ENCODE measurements around the gene SSTR3. TPM values are rescaled to one million over a fixed set of nuclear protein-coding genes. Genes with fewer than 3 reads are reported as not detected.
"Not testable (repeated sequence)": the region's sequence is repeated elsewhere in the genome, so short reads cannot be mapped to it uniquely, and the experiment has no call there.

The SSTR3 gene
- total and polyA plus RNA-seq, 2 experiments from 2014 or later: not detected

DNA sequence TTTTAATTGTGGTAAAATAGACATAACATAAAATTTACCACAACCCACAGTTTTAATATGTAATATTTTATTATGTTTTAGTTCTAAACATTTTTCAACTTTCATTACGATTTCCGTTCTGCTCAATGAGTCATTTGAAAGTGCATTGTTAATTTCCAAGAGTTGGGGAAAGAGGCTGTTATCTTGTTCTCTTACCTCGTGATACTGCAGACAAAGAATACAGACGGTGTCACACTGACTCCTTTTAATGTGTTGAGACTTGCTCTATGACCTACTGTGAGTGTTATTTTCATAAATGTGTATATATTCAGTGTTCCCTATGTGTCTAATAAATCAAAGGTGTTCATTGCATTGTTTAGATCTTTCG is 42.6 kb upstream of the SSTR3 start:
- 47 to 53% methylated on average over 5 of the region's 5 CpGs for WGBS, 2 experiments (ENCODE audit: low coverage in 1 of 2, low lambda C conversion rate in 2 of 2, missing lambda C conversion rate in 2 of 2)
- H3K27me3 ChIP-seq (replicated peaks; ENCODE audit: insufficient read depth): no peaks in the 10 kb centered on the region; the same call in 1 of the 2 replicates
- DNase-seq: no peak
- in situ Hi-C loops (cut with MboI): no loop called here
- no peaks in the 10 kb centered on the region for H4K20me1 ChIP-seq (ENCODE audit: insufficient read depth)
- no peaks in the 10 kb centered on the region for H3K9me3 ChIP-seq (ENCODE audit: low read depth)
- H3K27ac ChIP-seq: no peak overlapping the region
- no peaks in the 10 kb centered on the region for H3K36me3 ChIP-seq (ENCODE audit: low read depth)
- TF ChIP-seq EZH2phosphoT487 (IDR thresholded peaks at IDR 0.05; ENCODE audit: insufficient read depth, low read depth): no peak
- TF ChIP-seq EZH2 (IDR thresholded peaks at IDR 0.05; ENCODE audit: insufficient read depth, poor library complexity, severe bottlenecking): no peak
- no peak overlapping the region for H3K9ac ChIP-seq
- H3K4me1 ChIP-seq (ENCODE audit: insufficient read depth): peaks cover 12% of the 10 kb centered on the region
- 0 out of 2 replicates have a peak, but pooled peaks cover 7% of the 10 kb centered on the region for H3F3A ChIP-seq (ENCODE audit: insufficient read depth)
- no peak overlapping the region for H2AFZ ChIP-seq
- no peaks in the 10 kb centered on the region for H3K9me2 ChIP-seq (ENCODE audit: insufficient read depth)
- H3K4me2 ChIP-seq (ENCODE audit: unreplicated experiment): peak overlapping the region; percentile 16
- H3K79me2 ChIP-seq (ENCODE audit: insufficient read depth): no peaks in the 10 kb centered on the region
- H3K4me3 ChIP-seq: no peak overlapping the region

DNA sequence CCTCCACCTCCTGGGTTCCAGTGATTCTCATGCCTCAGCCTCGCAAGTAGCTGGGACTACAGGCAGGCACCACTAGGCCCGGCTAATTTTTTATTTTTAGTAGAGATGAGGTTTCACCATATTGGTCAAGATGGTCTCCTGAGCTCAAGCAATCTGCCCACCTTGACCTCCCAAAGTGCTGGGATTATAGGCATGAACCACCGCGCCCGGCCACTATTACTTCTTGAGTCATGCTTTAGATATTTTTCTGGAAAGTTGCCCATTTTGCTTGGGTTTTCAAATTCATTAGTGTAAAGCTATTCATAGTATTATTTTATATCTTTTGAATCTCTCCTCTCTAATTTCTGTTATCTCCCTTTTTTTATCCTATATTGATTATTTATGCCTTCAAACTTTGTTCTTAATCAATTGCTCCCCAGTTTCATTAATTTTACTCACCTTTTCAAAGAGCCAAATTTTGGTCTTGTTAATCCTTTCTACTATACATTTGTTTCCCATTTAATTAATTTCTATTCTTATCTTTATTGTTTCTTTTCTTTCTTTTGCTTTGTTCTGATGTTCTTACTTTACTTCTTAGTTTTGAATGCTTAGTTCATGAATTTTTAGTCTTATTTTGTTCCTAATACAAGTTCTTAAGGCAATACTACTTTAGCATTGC is 42.1 kb upstream of the SSTR3 start:
- WGBS, 2 experiments (ENCODE audit: low coverage in 1 of 2, low lambda C conversion rate in 2 of 2, missing lambda C conversion rate in 2 of 2): 39 to 48% methylated on average over 5 of the region's 5 CpGs
- peak; percentile 79 for DNase-seq
- TF ChIP-seq EZH2 (IDR thresholded peaks at IDR 0.05; ENCODE audit: insufficient read depth, poor library complexity, severe bottlenecking) (no peak), EZH2phosphoT487 (IDR thresholded peaks at IDR 0.05; ENCODE audit: insufficient read depth, low read depth) (no peak)
- Histone ChIP-seq H3K4me3 (no peak overlapping the region), H3K27me3 (replicated peaks; ENCODE audit: insufficient read depth) (no peaks in the 10 kb centered on the region; the same call in 1 of the 2 replicates), H3K27ac (no peak overlapping the region), H3K4me2 (ENCODE audit: unreplicated experiment) (peak overlapping the region; percentile 16), H3K9ac (no peak overlapping the region), H3K4me1 (ENCODE audit: insufficient read depth) (peaks cover 11% of the 10 kb centered on the region), H3K9me2 (ENCODE audit: insufficient read depth) (no peaks in the 10 kb centered on the region), H2AFZ (no peak overlapping the region), H3F3A (ENCODE audit: insufficient read depth) (0 out of 2 replicates have a peak, but pooled peaks cover 7% of the 10 kb centered on the region), H3K9me3 (ENCODE audit: low read depth) (no peaks in the 10 kb centered on the region), H3K36me3 (ENCODE audit: low read depth) (no peaks in the 10 kb centered on the region), H4K20me1 (ENCODE audit: insufficient read depth) (no peaks in the 10 kb centered on the region), H3K79me2 (ENCODE audit: insufficient read depth) (no peaks in the 10 kb centered on the region)
- in situ Hi-C loops (cut with MboI): no loop called here

DNA sequence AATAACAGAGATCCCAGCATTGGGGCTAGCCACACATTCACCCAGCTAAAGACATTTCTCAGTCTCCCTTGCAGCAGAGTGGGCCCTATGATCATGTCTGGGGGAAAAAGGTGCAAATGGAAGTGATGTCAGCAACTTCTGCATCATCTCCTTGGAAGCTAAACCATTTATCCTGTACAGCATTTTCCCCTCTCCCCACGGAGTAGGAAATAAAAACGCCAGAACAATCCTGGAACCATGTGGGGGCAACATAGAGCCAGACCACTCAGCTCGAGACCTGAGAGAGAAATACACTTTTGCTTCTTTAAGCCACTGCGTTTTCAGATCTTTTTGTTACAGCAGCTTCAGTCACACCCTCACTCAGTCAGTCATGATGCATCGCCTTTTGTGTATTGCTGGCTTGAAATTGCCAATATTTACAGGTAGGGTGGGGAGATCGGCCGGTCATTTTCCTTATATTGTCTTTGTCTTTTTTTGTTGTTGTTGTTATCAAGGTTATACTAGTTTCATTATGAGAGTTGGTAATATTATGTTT is 40.9 kb upstream of the SSTR3 start:
- in situ Hi-C loops (cut with MboI): no loop called here
- Histone ChIP-seq H3K4me3 (no peak overlapping the region), H3F3A (ENCODE audit: insufficient read depth) (0 out of 2 replicates have a peak, but pooled peaks cover 7% of the 10 kb centered on the region), H2AFZ (no peak overlapping the region), H3K27ac (no peak overlapping the region), H3K36me3 (ENCODE audit: low read depth) (no peaks in the 10 kb centered on the region), H3K9me3 (ENCODE audit: low read depth) (no peaks in the 10 kb centered on the region), H4K20me1 (ENCODE audit: insufficient read depth) (no peaks in the 10 kb centered on the region), H3K79me2 (ENCODE audit: insufficient read depth) (no peaks in the 10 kb centered on the region), H3K9me2 (ENCODE audit: insufficient read depth) (no peaks in the 10 kb centered on the region), H3K9ac (no peak overlapping the region), H3K4me2 (ENCODE audit: unreplicated experiment) (no peak overlapping the region), H3K27me3 (replicated peaks; ENCODE audit: insufficient read depth) (no peaks in the 10 kb centered on the region; the same call in 1 of the 2 replicates), H3K4me1 (ENCODE audit: insufficient read depth) (peaks cover 11% of the 10 kb centered on the region)
- WGBS, 2 experiments (ENCODE audit: low coverage in 1 of 2, low lambda C conversion rate in 2 of 2, missing lambda C conversion rate in 2 of 2): 55 to 59% methylated on average over 7 of the region's 7 CpGs
- TF ChIP-seq EZH2 (IDR thresholded peaks at IDR 0.05; ENCODE audit: insufficient read depth, poor library complexity, severe bottlenecking) (no peak), EZH2phosphoT487 (IDR thresholded peaks at IDR 0.05; ENCODE audit: insufficient read depth, low read depth) (no peak)
- DNase-seq: no peak

DNA sequence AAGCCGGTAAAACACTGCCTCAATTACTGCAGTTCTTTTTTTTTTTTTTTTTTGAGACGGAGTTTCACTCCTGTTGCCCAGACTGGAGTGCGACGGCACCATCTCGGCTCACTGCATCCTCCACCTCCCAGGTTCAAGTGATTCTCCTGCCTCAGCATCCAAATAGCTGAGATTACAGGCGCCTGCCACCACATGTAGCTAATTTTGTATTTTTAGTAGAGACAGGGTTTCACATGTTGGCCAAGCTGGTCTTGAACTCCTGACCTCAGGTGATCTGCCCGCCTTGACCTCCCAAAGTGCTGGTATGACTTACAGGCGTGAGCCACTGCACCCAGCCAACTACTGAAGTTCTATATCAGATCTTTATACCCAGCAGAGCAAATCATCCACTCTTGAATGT is 39.6 kb upstream of the SSTR3 start:
- H3K27me3 ChIP-seq (replicated peaks; ENCODE audit: insufficient read depth); H2AFZ ChIP-seq; H3K27ac ChIP-seq; in situ Hi-C loops (cut with MboI); H3F3A ChIP-seq (ENCODE audit: insufficient read depth); H3K36me3 ChIP-seq (ENCODE audit: low read depth); H4K20me1 ChIP-seq (ENCODE audit: insufficient read depth); H3K4me2 ChIP-seq (ENCODE audit: unreplicated experiment); H3K79me2 ChIP-seq (ENCODE audit: insufficient read depth); H3K4me3 ChIP-seq; H3K9me3 ChIP-seq (ENCODE audit: low read depth); H3K9me2 ChIP-seq (ENCODE audit: insufficient read depth); DNase-seq; H3K9ac ChIP-seq: not testable (repeated sequence)
- WGBS, 2 experiments (ENCODE audit: low coverage in 1 of 2, low lambda C conversion rate in 2 of 2, missing lambda C conversion rate in 2 of 2): 63 to 73% methylated on average over 8 of the region's 8 CpGs
- H3K4me1 ChIP-seq (ENCODE audit: insufficient read depth): peaks cover 11% of the 10 kb centered on the region

All from GM23248 (cell line).